ENCODE results near the gene MRTFA.

GRCh38 chr22:40580631-40581030 is 55.9 kb downstream of the MRTFA start:
- TF ChIP-seq CTCF (IDR thresholded peaks at IDR 0.05), result no peak
- TF ChIP-seq POLR2A (IDR thresholded peaks at IDR 0.05), result no peak

Measured in lower leg skin (tissue), 3 donors.